GM12878 (cell line): Measurements from ENCODE around the gene WFDC9.

Experiments used
- BCL3 ChIP-seq: IDR thresholded peaks from 2 replicates; pipeline ENCODE4 v1.6.1; 2011; ENCODE audit warnings: borderline replicate concordance, low read depth, mild to moderate bottlenecking, moderate library complexity, low read length; ENCODE audit not compliant: insufficient read depth, poor library complexity, severe bottlenecking
- CTCF ChIP-seq, 3 experiments: IDR thresholded peaks in 2 of 3; conservative IDR thresholded peaks in 1 of 3; 2 replicates each; pipeline ENCODE4 v1.5.1; 2011; ENCODE audit warnings: low read depth in 3 of 3, low read length in 3 of 3, mild to moderate bottlenecking in 3 of 3, control low read depth in 2 of 3, moderate library complexity in 2 of 3, inconsistent platforms in 1 of 3, mixed read lengths in 1 of 3; ENCODE audit not compliant: control insufficient read depth in 2 of 3, insufficient read depth in 1 of 3; ENCODE audit errors: extremely low read depth in 1 of 3
- POU2F2 ChIP-seq: IDR thresholded peaks from 3 replicates; pipeline ENCODE4 v1.6.1; 2011; ENCODE audit warnings: low read depth, mild to moderate bottlenecking, low read length, borderline replicate concordance
- RUNX3 ChIP-seq: IDR thresholded peaks from 2 replicates; pipeline ENCODE4 v1.6.1; 2012; ENCODE audit warnings: low read length, inconsistent platforms

DNA sequence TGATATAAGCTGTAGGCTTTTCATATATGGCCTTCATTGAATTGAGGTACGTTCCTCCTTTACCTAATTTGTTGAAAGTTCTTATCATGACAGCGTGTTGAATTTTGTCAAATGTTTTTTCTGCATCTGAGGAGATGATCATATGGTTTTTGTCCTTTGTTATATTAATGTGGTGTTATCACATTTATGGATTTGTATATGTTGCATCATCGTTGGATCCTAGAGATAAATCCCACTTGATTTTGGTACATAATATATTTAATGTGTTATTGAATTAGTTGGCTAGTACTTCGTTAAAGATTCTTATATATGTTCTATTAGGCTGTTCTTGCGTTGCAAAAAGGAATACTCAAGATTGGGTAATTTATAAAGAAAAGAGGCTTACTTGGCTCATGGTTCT, 8.6 kb upstream of the WFDC9 start:
- no peak for TF ChIP-seq CTCF (IDR thresholded peaks at IDR 0.05 in 2 of 3, conservative IDR thresholded peaks at IDR 0.05 in 1 of 3; ENCODE audit: control insufficient read depth in 2 of 3, extremely low read depth in 1 of 3, insufficient read depth in 1 of 3, low read depth in 3 of 3, low read length in 3 of 3)
- no peak for TF ChIP-seq POU2F2
- TF ChIP-seq BCL3 = no peak
- TF ChIP-seq RUNX3 = no peak
